GM18861 (cell line): ENCODE results near the gene ACAT2.
"Not testable (repeated sequence)": the region's sequence is repeated elsewhere in the genome, so short reads cannot be mapped to it uniquely, and the experiment has no call there.

Experiments
- ATAC-seq: cut with Tn5 transposase; IDR thresholded peaks from one replicate; pipeline ENCODE4 v1.9.1; 2021; ENCODE audit not compliant: unreplicated experiment

Gene ACAT2

DNA sequence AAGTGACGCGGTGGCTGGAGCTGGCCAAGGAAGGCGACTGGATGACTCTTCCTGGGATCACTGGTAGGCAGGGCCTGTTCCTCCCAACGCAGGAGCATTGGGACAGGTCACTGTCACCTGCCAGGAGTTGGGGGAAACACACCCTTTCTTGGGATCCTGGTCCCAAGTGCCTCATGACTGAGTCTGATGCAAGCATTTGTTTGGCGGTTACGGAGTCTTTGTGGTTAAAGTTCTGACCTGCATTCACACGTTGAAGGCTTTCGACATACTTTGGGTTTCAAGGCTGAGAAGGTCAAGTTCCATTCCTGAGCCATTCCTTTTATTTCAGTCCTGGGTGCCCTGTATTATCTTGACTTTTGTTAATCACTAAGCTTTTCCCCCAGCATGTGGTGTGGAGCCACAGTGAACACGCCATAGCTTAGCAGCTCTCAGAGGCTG, 44.2 kb downstream of the ACAT2 start:
- no peak for ATAC-seq

GRCh38 chr6:159807150-159807858, 45.5 kb downstream of the ACAT2 start:
- no peak for ATAC-seq

- ATAC-seq = no peak
Observed at GRCh38 chr6:159808647-159809046, 46.8 kb downstream of the ACAT2 start.

DNA sequence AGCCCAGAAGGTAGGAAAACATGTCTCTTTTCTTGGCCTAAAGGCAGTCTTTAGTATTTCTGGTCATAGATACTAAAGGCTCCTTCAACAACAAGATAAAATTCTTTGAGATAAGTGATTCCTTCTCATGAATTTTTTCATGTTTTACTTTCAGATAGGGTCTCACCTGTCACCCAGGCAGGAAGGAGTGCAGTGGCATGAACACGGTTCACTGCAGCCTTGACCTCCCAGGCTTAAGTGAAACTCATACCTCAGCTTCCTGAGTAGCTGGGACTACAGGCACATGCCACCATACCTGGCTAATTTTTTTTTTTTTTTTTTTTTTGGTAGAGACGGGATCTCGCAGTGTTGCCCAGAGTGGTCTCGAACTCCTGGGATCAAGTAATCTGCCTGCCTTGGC, 47.3 kb downstream of the ACAT2 start:
- no peak for ATAC-seq

- no peak for ATAC-seq
Observed at GRCh38 chr6:159813781-159814180, 51.9 kb downstream of the ACAT2 start.

DNA sequence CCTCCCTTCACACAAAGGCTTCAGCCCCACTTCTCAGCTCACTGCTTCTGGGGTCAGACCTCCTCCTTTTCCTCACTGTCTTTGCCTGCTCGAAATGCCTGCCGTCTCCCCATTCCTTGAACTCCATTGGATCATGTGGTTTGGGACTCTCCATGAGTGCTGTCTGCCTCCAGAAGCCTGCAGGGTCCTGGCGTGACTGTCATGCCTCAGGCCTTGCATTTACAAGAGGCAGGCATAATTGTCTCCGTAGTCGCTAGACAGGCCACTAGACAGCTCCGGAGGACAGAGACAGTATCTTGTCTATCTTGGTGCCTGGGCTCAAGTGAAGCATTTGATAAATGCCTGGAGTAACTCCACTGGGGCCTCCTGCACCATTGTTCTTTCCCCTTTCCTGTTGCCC, 53.6 kb downstream of the ACAT2 start:
- no peak for ATAC-seq

GRCh38 chr6:159816775-159817174, 54.9 kb downstream of the ACAT2 start:
- ATAC-seq = not testable (repeated sequence)

DNA sequence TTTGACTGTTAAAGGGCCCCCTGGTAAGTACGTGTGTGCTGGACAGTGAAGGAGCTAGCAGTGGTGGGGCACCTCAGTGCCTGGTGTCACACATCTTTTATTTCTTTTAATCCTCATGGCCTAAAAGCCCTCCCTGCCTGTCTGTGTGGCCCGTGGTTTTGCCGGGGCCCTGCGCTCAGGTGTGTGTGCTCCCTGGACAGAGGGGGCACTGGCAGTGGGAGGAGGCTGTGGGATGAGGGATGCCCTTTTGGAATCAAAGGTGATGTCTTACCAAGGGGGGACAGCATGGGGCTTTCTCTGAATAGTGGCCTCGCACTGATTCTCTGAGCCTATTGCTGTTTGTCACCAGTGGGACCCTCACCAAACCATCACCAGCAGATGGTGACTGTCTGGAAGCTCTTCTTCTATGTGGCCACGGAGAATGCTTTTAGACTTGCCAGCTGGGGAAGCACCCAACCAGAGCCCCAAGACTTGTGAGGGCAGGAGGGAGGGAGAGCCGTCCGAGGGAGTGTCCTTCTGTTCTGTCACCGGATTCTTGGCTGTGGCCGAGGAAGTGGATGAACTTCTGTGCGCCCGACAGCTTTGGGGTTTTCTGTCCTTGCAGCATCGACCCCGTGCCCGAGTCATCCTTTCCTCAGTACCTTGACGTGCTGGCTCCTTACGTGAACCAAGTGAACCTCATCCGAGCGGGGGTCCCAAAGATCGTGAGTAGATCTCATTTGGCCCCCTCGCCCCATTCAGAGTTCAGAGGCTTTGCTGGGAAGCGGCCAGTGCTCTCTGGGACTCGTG, 56.3 kb downstream of the ACAT2 start:
- ATAC-seq = no peak

GRCh38 chr6:159819098-159819497, 57.3 kb downstream of the ACAT2 start:
- no peak for ATAC-seq

- ATAC-seq = no peak
Observed at GRCh38 chr6:159819932-159820640, 58.2 kb downstream of the ACAT2 start.

DNA sequence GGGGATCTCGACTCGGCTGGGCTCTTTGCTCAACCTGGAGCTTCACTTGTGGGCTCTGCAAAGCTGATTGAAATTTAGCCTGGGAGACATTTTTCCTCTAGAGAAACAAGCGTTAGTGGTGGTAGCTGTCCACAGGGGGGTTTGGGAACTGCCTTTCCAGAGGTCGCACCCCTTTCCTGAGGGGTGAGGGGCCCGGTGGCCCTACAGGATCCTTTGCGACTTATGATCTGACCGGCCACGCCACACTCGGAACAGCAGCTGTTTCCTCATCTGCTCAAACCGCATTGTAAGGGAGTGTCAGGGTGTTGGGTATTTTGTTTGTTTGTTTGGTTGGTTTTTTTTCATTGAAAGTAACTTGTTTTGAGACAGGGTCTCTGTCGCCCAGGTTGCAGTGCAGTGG, 59.3 kb downstream of the ACAT2 start:
- ATAC-seq = no peak

- ATAC-seq = no peak
Observed at GRCh38 chr6:159821726-159822125, 59.9 kb downstream of the ACAT2 start.

DNA sequence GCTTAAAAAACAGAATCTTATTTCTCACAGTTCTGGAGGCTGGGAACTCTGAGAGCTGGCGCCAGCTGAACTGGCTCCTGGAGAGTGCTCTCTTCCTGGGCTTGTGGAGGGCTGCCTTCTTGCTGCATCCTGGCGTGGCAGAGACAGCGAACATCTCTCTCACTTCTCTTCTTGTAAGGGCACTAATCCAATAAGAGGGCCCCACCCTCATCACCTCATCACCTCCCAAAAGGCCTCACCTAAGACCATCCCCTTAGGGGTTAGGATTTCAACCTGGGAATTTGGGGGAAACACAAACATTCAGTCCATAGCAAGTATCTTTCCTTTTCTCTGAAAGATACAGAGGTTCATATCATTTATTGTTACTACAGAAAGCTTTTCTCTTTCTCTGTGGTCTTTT, 62.1 kb downstream of the ACAT2 start:
- ATAC-seq = no peak

GRCh38 chr6:159824690-159825089, 62.8 kb downstream of the ACAT2 start:
- ATAC-seq = not testable (repeated sequence)

DNA sequence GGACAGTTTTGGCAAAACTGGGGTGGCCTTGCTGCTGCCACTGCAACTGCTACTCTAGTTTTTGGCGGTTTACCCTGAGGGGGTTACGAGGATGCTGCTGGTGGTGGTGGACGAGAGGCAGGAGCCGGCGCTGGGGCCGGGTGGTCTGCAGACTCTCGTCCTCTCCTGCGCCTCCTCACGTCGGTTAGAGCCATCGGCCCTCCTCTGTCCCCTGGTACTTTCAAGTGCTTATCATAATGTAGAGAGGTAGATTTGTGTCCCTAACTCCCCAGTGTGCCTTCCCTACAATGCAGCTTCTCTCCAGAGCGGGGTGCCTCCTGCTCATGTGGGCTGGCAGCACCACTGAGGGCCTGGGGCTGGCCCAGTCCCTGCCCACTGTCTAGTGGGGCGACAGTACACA, 64.2 kb downstream of the ACAT2 start:
- no peak for ATAC-seq

DNA sequence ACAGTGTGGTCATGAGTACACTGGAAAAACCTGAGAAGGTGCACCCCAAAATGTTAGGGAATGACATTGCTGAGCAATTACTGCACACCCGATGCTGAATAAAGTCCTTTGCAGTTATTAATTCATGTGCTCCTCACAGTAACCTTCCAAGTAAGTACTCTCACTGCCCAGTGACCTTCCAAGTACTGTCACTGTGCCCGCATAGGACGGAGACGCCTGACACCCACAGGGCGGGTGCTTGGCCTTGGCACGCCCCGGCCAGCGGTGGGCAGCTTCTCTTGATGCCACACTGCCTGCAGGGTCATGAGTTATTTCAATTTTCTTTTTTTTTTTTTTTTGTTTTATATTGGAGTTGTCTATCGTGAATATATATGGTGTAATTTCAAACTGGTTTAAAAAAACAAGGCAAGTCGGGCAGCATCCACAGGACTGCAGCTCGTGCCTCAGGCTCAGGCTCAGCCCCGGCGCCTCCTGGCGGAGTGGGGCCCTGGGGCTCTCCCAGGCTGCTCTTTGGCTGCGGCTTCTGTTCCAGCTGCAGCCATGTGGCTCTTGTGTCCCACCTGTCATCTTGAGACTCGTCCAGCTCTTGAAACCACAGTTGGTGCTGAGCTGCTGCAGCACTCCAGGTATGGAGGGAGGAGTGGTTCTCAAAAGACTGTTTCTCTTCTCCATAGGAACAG, 65.3 kb downstream of the ACAT2 start:
- no peak for ATAC-seq

GRCh38 chr6:159828074-159828473, 66.2 kb downstream of the ACAT2 start:
- ATAC-seq = no peak
